ENCODE measurements around the gene KERA.
A peak's percentile ranks its signal among the peaks of the same experiment; 100 is the strongest.

KERA gene

GRCh38 chr12:91072931-91073330 is 15.1 kb upstream of the KERA start:
- no peak for ATAC-seq

- no peak for ATAC-seq
These were observed 13.1 kb upstream of the KERA start for GRCh38 chr12:91070936-91071335.

GRCh38 chr12:91065396-91065795 is 7.6 kb upstream of the KERA start:
- ATAC-seq: no peak

- no peak for ATAC-seq
These were observed 6.8 kb upstream of the KERA start for GRCh38 chr12:91064640-91065039.

GRCh38 chr12:91061091-91061490 is 3.3 kb upstream of the KERA start:
- ATAC-seq: no peak

GRCh38 chr12:91059211-91059610 is 1.4 kb upstream of the KERA start:
- ATAC-seq: no peak

DNA sequence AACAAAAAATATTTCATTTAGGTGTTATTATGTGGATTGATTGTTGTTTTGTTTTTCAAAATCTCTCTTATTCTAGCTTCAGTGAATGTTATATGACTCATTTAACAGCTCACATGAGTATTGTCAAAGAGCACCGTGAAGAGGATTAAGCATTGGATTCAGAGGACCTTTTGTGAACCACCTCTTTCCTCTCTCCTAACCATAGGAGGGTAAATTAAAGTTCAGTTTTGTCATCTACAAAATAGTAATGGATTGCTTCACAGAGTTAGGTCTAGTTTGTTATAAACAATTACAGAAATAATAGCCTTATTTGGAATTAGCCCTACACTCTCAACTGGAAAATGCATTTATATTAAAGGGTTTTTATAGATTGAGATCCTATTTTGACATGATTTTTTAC is 962 bp upstream of the KERA start:
- ATAC-seq: no peak

- no peak for ATAC-seq
These were observed 1.3 kb downstream of the KERA start for GRCh38 chr12:91056488-91056887.

- ATAC-seq: no peak
These were observed 1.8 kb downstream of the KERA start for GRCh38 chr12:91055976-91056375.

DNA sequence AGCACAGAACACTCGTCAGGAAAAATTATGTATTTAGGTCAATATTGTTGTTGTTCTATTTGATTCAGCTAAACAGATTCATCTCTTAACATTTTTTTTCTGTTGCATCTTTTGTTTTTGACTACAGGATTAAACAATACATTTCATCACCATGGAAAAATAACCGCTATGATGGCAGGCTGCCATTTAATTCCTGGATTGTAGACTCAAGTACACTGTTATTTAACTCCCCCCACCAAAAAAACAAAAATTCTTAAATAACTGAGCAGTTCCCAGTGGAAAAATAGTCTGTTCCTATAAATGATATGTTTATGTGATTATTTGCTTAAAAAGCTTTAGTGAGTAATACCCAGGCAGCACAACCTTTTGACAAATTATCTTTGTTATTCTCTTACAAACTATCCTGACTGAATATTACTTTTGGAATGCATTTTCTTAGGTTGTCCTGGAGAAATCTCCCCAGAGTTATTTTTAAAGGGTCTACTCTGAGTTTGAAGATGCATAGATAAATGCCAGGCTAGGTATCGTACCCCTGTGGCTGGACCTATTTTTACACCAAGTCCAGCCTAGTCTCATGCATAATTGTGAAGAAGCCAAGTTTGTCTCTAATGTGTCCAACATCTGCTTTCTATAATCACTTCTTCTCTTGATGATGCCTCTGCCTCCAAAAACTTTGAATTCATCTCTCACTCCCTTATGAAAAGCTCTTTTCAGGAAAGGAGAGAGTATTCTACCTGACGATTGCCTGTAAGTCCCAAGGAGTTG is 3.7 kb downstream of the KERA start:
- ATAC-seq: no peak

GRCh38 chr12:91052026-91052425 is 5.8 kb downstream of the KERA start:
- no peak for ATAC-seq

DNA sequence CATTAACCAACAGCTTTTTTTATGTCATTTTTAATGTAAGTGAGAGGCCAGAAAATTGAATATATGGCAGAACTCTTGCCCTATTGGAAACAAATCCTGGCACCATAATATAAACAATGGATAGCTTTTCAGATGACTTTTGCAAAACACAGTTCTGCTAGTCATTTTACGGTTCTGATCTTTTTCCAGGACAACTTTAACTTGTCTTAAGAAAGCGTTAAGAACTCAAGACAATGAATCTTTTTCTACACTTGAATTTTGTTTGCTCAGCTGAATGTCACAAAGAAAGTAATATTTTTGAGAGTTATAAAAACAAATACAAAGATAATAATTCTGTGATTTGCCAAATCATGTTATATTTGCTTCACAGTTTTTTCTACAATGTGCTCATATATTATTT is 13.2 kb downstream of the KERA start:
- ATAC-seq: no peak

DNA sequence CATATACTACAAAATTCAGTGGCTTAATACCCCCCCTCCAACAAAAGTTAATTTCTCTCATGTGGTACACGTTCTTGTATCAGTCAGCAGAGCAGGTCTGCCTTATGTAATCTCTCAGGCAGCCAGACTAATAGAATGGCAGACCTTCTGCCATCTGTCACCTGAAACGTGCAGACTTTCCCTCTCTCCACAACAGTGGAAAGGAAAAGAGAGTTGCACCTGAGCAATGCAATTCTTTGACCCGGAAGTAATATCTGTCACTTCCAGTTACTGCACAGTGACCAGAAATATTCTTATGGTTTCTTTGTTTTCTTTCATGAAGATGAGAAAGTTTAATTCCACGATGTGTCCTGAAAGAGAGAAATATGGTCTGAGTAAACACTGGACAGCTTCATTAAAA is 14.4 kb downstream of the KERA start:
- ATAC-seq: no peak

DNA sequence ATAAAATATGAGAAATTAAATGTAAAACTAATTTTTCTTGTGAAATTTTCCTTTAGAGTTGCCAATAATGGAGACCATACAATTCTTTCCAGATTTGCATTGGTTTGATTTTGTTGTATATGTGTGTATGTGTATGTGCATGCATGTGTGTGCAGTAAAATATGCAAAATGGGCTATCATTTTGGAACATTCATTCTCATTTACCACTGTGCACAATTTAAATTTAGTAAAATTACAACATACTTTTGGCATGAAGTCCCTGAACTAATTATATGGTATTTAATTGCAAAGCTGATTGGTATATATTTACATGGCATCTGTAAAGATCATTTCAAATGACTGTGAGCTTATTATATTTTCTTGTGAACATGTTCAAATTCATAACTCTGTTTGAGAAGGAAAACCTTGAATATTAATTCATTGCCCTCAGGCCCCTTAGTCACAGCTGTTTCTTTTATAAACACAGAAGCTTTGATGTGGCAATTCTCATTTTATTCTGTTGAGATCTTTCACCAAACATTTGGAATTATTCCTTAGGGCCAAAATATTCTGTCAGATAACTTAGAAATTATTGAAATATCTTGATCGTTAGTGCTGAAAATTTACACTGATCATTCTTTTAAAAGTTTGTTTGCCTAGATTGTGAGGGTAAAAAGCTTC is 17.6 kb downstream of the KERA start:
- no peak for ATAC-seq

DNA sequence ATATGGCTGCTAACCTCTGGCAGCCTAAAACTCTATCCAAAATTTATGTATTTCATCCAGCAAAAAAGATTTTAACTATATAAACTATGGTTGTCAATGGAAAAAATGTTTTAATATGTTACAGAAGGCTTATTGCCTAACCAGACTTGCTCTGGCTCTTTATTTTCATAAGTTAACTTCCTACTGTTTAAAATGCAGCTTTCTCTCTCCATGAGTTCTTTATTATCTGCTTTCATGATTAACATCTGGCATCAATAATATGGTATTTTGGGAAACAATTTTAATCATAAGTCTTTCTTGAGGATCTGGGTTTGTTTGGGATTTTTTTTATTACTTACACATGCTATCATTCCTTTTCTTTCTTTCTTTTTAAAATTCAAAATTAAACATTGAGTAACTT is 20.5 kb downstream of the KERA start:
- ATAC-seq: no peak

- no peak for ATAC-seq
These were observed 24.6 kb downstream of the KERA start for GRCh38 chr12:91033251-91033650.

DNA sequence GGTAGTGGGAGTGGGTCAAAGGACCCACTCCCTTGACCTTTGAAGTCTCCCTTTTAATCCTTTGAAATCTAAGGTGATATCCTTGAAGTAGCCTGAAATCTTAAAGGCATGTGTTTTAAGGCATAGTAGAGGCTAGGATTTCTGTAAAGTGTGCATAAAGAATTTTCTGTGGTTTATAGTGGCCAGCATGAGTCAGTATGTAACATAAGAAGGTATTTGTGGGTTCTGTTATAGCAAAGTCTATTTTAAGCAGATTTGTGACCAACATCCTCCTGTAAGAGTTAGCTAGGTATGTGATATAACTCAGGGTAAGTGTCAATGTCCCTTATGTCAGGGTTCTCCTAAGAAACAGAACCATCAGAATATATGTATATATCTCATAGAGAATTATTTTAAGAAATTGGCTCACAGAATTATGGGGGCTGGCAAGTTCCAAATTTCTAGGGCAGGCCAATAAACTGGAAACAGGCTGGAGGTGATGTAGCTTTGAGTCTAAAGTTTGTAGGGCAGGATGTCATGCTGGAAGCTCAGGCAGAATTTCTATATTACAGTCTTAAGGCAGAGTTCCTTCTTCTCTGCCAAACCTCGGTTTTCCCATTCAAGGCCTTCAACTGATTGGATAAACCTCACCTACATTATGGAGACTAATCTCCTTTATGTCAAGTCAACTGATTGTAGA is 34.4 kb downstream of the KERA start:
- ATAC-seq: no peak

DNA sequence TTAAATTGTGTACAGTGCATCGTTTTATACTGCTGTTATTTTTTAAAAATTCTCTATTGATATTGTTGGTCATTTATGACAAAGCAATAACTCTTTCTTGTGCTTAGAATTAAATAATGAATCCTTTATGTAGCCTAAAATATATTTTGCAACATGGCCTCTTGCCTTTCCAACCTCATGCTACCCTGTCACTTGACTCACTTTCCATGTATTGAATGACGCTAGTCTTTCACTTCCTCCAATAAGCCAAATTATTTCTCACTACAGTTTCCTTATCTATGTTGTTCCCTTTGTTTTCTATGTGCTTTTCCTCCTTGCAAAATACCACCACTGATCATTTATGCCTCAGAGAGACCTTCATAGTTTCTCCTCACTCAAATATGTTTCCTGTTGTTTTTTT is 36.7 kb downstream of the KERA start:
- ATAC-seq: no peak

GRCh38 chr12:91019455-91019854 is 38.4 kb downstream of the KERA start:
- no peak for ATAC-seq

GRCh38 chr12:91017511-91018263 is 40.1 kb downstream of the KERA start:
- ATAC-seq: no peak

DNA sequence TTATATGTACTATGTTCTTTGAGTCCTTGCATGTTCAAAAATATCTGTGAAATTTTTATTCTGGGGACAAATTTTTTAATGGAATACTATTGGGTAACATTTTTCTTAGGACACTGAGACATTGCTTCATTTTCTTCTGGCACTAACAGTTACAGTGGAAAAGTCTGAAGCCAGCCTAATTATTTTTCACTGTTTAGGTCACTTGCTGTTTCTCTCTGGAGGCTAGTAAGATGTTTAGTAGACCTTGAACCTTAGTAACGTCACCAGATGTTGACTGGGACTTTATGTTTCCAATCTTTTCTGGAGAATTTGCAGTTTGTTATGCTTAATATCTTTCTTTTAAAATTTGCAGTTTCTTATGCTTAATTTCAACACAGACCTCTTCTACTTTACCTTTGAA is 40.8 kb downstream of the KERA start:
- ATAC-seq: no peak

GRCh38 chr12:91009319-91009950 is 48.4 kb downstream of the KERA start:
- peak in 1 of 2 donors; percentile 10 for ATAC-seq

Measured in activated CD4-positive, CD25-positive, alpha-beta regulatory T cell treated with anti-CD3 and anti-CD28 coated beads, Interleukin-2, amount 50 U/mL, for 24 hours (primary cell).